ENCODE results near the gene LYRM1. TPM values are rescaled to one million over a fixed set of nuclear protein-coding genes. Genes with fewer than 3 reads are reported as not detected.

LYRM1 gene
- total and polyA plus RNA-seq, 3 donors (not counting 1 experiment from before 2014, with no cell fraction given), result 20.8 to 25.3 (median 24.3) TPM

Other genes with a start within 250 kb of the LYRM1 start
- under 1 TPM; 0.33 to 0.35 TPM for gene ACSM1, start 203.1 kb upstream of the LYRM1 start, total RNA-seq
- 0.69 TPM for gene ACSM1, start 203.1 kb upstream of the LYRM1 start, polyA plus RNA-seq
- gene THUMPD1, start 159.0 kb upstream of the LYRM1 start, total RNA-seq, result 10 to 100 TPM; 28.3 to 78.3 TPM
- 32.2 TPM for gene THUMPD1, start 159.0 kb upstream of the LYRM1 start, polyA plus RNA-seq
- gene ACSM3, start 136.8 kb upstream of the LYRM1 start, total RNA-seq, result 1 to 10 TPM; 1.1 to 1.5 TPM
- gene ACSM3, start 136.8 kb upstream of the LYRM1 start, polyA plus RNA-seq, result 0.39 TPM
- gene ERI2, start 94.3 kb upstream of the LYRM1 start, total RNA-seq, result 10 to 100 TPM; 31.4 to 32.5 TPM
- 12.1 TPM for gene ERI2, start 94.3 kb upstream of the LYRM1 start, polyA plus RNA-seq
- gene REXO5, start 94.2 kb upstream of the LYRM1 start, total RNA-seq, result 1 to 10 TPM; 3.5 to 6.7 TPM
- gene REXO5, start 94.2 kb upstream of the LYRM1 start, polyA plus RNA-seq, result 3.9 TPM
- 10 to 100 TPM; 20.2 to 25.0 TPM for gene DCUN1D3, start 413 bp upstream of the LYRM1 start, total RNA-seq
- 5.4 TPM for gene DCUN1D3, start 413 bp upstream of the LYRM1 start, polyA plus RNA-seq